HCT116 (cell line): ENCODE results near the gene TMEM125. TPM values are rescaled to one million over a fixed set of nuclear protein-coding genes. Genes with fewer than 3 reads are reported as not detected.

ENCODE experiments used
- ATAC-seq: fragments of 200-7000 bp; cut with Tn5 transposase; 2 replicates; pipeline ENCODE4 v1.9.1; 2020; ENCODE audit warnings: mild to moderate bottlenecking, moderate library complexity
- BruUV-seq: library from RNA; stranded (reverse); fragments of 400-500 nt; replicated peaks from 2 replicates; lab custom pipeline; 2021; lab: Mats Ljungman, UMichigan
- CTCF ChIA-PET: fragments of 300-600 bp; sonication (Branson Sonifier 250); formaldehyde crosslinking; loops from one replicate; lab custom pipeline; 2021; ENCODE audit warnings: antibody characterized with exemption; lab: Charles Lee
- POLR2A ChIA-PET: fragments of 300-600, 350-600 bp; sonication (Branson Sonifier 250); formaldehyde crosslinking; loops from one replicate; lab custom pipeline; 2021; ENCODE audit warnings: antibody characterized with exemption; lab: Charles Lee
- RAD21 ChIA-PET, 2 experiments: fragments of 300-600 bp; sonication (Branson Sonifier 250); formaldehyde crosslinking; loops; one replicate each; lab custom pipeline; 2023; ENCODE audit warnings: low total read pairs in 2 of 2; ENCODE audit not compliant: uncharacterized antibody in 2 of 2, unreplicated experiment in 2 of 2, low non-redundant PET in 1 of 2; lab: Charles Lee
- DNase-seq: peaks from one replicate; pipeline ENCODE4 v3.0.0-alpha.2; 2010; ENCODE audit warnings: low read depth, low spot score
- H2AFZ ChIP-seq: fragments of 200-600 bp; shearing (Covaris generic), sonication (generic); 2 replicates; pipeline ENCODE4 v1.6.1; 2017; ENCODE audit warnings: low read depth, mixed run types, mixed read lengths, antibody characterized with exemption, low read length; ENCODE audit not compliant: poor library complexity, severe bottlenecking
- H3K27ac ChIP-seq: 2 replicates; pipeline ENCODE4 v1.5.1; 2012; ENCODE audit warnings: low read depth, low read length
- H3K27me3 ChIP-seq: fragments of 200-600 bp; sonication (generic); 2 replicates; pipeline ENCODE4 v1.6.1; 2016; ENCODE audit warnings: mixed run types, low read length, mixed read lengths; ENCODE audit not compliant: insufficient read depth
- H3K36me3 ChIP-seq, 2 experiments: fragments of 200-500 bp in 1 of 2; fragments of 200-600 bp in 1 of 2; sonication (Bioruptor generic) in 1 of 2; sonication (generic) in 1 of 2; 2 replicates each; pipeline versions ENCODE4 v1.5.1 to v1.6.1; 2014 to 2016; ENCODE audit warnings: low read length in 2 of 2, inconsistent platforms in 1 of 2, mixed read lengths in 1 of 2, mixed run types in 1 of 2; ENCODE audit not compliant: insufficient read depth in 2 of 2, control insufficient read depth in 1 of 2
- H3K4me1 ChIP-seq, 2 experiments: fragments of 200-600 bp in 1 of 2; sonication (generic) in 1 of 2; 2 replicates each; pipeline versions ENCODE4 v1.5.1 to v1.6.1; 2012 to 2017; ENCODE audit warnings: low read length in 2 of 2, inconsistent platforms in 1 of 2, mild to moderate bottlenecking in 1 of 2, mixed read lengths in 1 of 2, mixed run types in 1 of 2, moderate library complexity in 1 of 2; ENCODE audit not compliant: insufficient read depth in 2 of 2, control insufficient read depth in 1 of 2
- H3K4me2 ChIP-seq: fragments of 200-600 bp; sonication (generic); 2 replicates; pipeline ENCODE4 v1.6.1; 2017; ENCODE audit warnings: mixed run types, low read length, mixed read lengths
- H3K4me3 ChIP-seq, 2 experiments: fragments of 200-600 bp in 1 of 2; sonication (generic) in 1 of 2; replicated peaks in 1 of 2; 2 replicates each; pipeline ENCODE4 v1.5.1; 2011 to 2016; ENCODE audit warnings: low read length in 2 of 2, control low read depth in 1 of 2, low read depth in 1 of 2, mild to moderate bottlenecking in 1 of 2, mixed read lengths in 1 of 2, mixed run types in 1 of 2
- H3K79me2 ChIP-seq: fragments of 200-600 bp; sonication (generic); 2 replicates; pipeline ENCODE4 v1.6.1; 2017; ENCODE audit warnings: mild to moderate bottlenecking, mixed run types, low read length, moderate library complexity, mixed read lengths; ENCODE audit not compliant: insufficient read depth
- H3K9ac ChIP-seq: fragments of 200-600 bp; sonication (generic); 2 replicates; pipeline ENCODE4 v1.6.1; 2016; ENCODE audit warnings: low read length, mixed read lengths
- H3K9me2 ChIP-seq: fragments of 200-600 bp; sonication (generic), shearing (Covaris generic); 2 replicates; pipeline ENCODE4 v1.6.1; 2017; ENCODE audit warnings: mixed run types, mild to moderate bottlenecking, moderate library complexity; ENCODE audit not compliant: insufficient read depth
- H3K9me3 ChIP-seq, 2 experiments: fragments of 200-500 bp in 1 of 2; fragments of 200-600 bp in 1 of 2; sonication (Bioruptor generic) in 1 of 2; sonication (generic) in 1 of 2; 2 replicates each; pipeline ENCODE4 v1.6.1; 2014 to 2017; ENCODE audit warnings: low read length in 2 of 2, mixed read lengths in 2 of 2, inconsistent platforms in 1 of 2, low read depth in 1 of 2, mild to moderate bottlenecking in 1 of 2, mixed run types in 1 of 2, moderate library complexity in 1 of 2; ENCODE audit not compliant: control insufficient read depth in 1 of 2, insufficient read depth in 1 of 2
- H4K20me1 ChIP-seq: fragments of 200-600 bp; sonication (generic), shearing (Covaris generic); 2 replicates; pipeline ENCODE4 v1.6.1; 2017; ENCODE audit warnings: mixed run types, mild to moderate bottlenecking, moderate library complexity; ENCODE audit not compliant: insufficient read depth
- CEBPB ChIP-seq: IDR thresholded peaks from 2 replicates; pipeline ENCODE4 v1.6.1; 2012; ENCODE audit warnings: low read depth
- EGR1 ChIP-seq: IDR thresholded peaks from 2 replicates; pipeline ENCODE4 v1.6.1; 2012; ENCODE audit warnings: low read depth
- EZH2 ChIP-seq: fragments of 200-600 bp; sonication (generic); IDR thresholded peaks from 2 replicates; pipeline ENCODE4 v1.6.1; 2017; ENCODE audit warnings: antibody characterized with exemption, mixed run types
- EZH2phosphoT487 ChIP-seq: fragments of 200-600 bp; IDR thresholded peaks from 2 replicates; pipeline ENCODE4 v1.6.1; 2018; ENCODE audit warnings: antibody characterized with exemption, borderline replicate concordance
- MAX ChIP-seq: IDR thresholded peaks from 2 replicates; pipeline ENCODE4 v1.6.1; 2012
- POLR2AphosphoS5 ChIP-seq: IDR thresholded peaks from 2 replicates; pipeline ENCODE4 v1.6.1; 2011; ENCODE audit warnings: mild to moderate bottlenecking, low read depth, low read length, moderate library complexity
- RAD21 ChIP-seq: IDR thresholded peaks from 2 replicates; pipeline ENCODE4 v1.6.1; 2012; ENCODE audit warnings: low read depth, mild to moderate bottlenecking
- REST ChIP-seq: IDR thresholded peaks from 2 replicates; pipeline ENCODE4 v1.6.1; 2012; ENCODE audit warnings: low read depth
- SP1 ChIP-seq: IDR thresholded peaks from 2 replicates; pipeline ENCODE4 v1.6.1; 2012; ENCODE audit warnings: low read depth
- SRF ChIP-seq: IDR thresholded peaks from 2 replicates; pipeline ENCODE4 v1.6.1; 2012; ENCODE audit warnings: low read depth
- YY1 ChIP-seq: IDR thresholded peaks from 2 replicates; pipeline ENCODE4 v1.6.1; 2011; ENCODE audit warnings: low read length, low read depth, moderate library complexity, mild to moderate bottlenecking; ENCODE audit not compliant: insufficient replicate concordance; ENCODE audit errors: extremely low read depth
- ZFX ChIP-seq: fragments of 450-650 bp; IDR thresholded peaks from 2 replicates; pipeline ENCODE4 v1.6.1; 2017
- ZNF274 ChIP-seq: fragments of 200-500 bp; sonication (Bioruptor generic); IDR thresholded peaks from 2 replicates; pipeline ENCODE4 v1.6.1; 2014; ENCODE audit warnings: mild to moderate bottlenecking, low read depth, low read length, inconsistent platforms
- intact Hi-C: fragments of 100-400 bp; cut with micrococcal nuclease; formaldehyde crosslinking; loops from 2 replicates; pipeline ENCODE4 v1.10.0; 2022
- total RNA-seq: library from RNA; stranded (reverse); gene quantifications from one replicate; pipeline ENCODE4 v1.2.1, GENCODE V29; 2021; ENCODE audit not compliant: unreplicated experiment
- TF ChIP-seq, protein P1 (sequence below): IDR thresholded peaks from 2 replicates; pipeline ENCODE4 v1.6.1; 2011; ENCODE audit warnings: mild to moderate bottlenecking, low read length, moderate library complexity; ENCODE audit not compliant: insufficient replicate concordance; ENCODE audit errors: extremely low read depth
- TF ChIP-seq, protein P2 (sequence below), 3 experiments: fragments of 200-600 bp in 1 of 3; sonication (generic) in 1 of 3; IDR thresholded peaks in 2 of 3; conservative IDR thresholded peaks in 1 of 3; 2 replicates each; pipeline ENCODE4 v1.5.1; 2012 to 2017; ENCODE audit warnings: low read depth in 2 of 3, low read length in 2 of 3, antibody characterized with exemption in 1 of 3, borderline replicate concordance in 1 of 3, control low read depth in 1 of 3, mild to moderate bottlenecking in 1 of 3, mixed read lengths in 1 of 3, mixed run types in 1 of 3, moderate library complexity in 1 of 3; ENCODE audit not compliant: insufficient read depth in 1 of 3

TMEM125 gene
- total RNA-seq, 1 experiment from 2014 or later = 13.9 TPM

DNA sequence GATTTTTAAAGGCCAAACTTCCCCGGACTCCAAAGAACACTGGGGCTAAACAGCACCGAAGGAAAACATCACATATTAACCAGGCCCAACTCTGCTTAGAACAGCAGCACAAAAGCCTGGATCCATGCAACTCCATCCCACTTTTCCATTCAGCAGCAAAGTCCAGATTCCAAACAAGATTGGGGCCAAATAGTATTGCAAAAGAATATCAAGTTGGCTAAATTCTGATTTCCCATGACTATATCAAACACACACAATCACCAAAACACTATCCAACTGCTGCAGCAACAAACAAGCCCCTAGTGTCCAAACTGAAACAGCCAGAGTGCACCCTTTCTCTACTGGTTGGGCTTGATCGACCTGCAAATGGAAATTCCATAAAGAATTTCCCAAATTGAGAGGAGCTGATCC lies 19.4 kb upstream of the TMEM125 start (continued):
- TF ChIP-seq MAX = no peak
- TF ChIP-seq EZH2phosphoT487 = no peak
- TF ChIP-seq RAD21 = no peak

DNA sequence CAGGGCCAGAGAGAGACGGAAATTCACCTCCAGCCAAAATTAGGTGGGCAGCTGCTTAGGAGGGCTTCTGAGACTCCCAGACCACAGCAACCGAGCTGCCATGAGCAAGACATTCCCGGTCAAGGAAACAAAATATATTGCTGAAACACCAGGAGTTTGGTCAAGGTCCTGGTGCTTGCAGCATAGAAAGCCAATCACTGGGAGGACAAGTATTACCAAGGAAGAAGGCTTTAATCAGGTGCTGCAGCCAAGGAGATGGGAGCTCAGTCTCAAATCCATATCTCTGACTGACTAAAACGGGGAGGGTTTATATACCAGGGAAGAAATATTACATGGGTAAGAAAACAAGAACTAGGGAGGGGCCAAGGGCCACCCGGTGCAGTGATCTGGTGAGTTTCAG lies 18.8 kb upstream of the TMEM125 start:
- no peak for ATAC-seq
- Histone ChIP-seq H3K79me2 (no peaks in the 10 kb centered on the region), H3K9me2 (no peaks in the 10 kb centered on the region), H3K9me3 (peaks cover 0 to 11% of the 10 kb centered on the region in 2 experiments; a peak in 1 of 4 replicates), H3K27ac (no peak overlapping the region), H3K36me3 (no peaks in the 10 kb centered on the region), H3K4me3 (no peak overlapping the region), H3K27me3 (no peaks in the 10 kb centered on the region), H3K9ac (no peak overlapping the region), H4K20me1 (no peaks in the 10 kb centered on the region), H2AFZ (no peak overlapping the region), H3K4me1 (no peaks in the 10 kb centered on the region), H3K4me2 (no peak overlapping the region)
- CTCF ChIA-PET = no interaction called here
- RAD21 ChIA-PET = no interaction called here
- no peak for DNase-seq
- intact Hi-C loops = no loop called here
- TF ChIP-seq ZNF274 (no peak), EZH2 (no peak), RAD21 (no peak), EZH2phosphoT487 (no peak), ZFX (no peak), POLR2AphosphoS5 (no peak), REST (no peak), MAX (no peak), YY1 (no peak), CEBPB (no peak), SP1 (no peak), SRF (no peak), EGR1 (no peak)
- TF ChIP-seq, protein P1, sequence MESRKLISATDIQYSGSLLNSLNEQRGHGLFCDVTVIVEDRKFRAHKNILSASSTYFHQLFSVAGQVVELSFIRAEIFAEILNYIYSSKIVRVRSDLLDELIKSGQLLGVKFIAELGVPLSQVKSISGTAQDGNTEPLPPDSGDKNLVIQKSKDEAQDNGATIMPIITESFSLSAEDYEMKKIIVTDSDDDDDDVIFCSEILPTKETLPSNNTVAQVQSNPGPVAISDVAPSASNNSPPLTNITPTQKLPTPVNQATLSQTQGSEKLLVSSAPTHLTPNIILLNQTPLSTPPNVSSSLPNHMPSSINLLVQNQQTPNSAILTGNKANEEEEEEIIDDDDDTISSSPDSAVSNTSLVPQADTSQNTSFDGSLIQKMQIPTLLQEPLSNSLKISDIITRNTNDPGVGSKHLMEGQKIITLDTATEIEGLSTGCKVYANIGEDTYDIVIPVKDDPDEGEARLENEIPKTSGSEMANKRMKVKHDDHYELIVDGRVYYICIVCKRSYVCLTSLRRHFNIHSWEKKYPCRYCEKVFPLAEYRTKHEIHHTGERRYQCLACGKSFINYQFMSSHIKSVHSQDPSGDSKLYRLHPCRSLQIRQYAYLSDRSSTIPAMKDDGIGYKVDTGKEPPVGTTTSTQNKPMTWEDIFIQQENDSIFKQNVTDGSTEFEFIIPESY = no peak
- TF ChIP-seq, protein P2, sequence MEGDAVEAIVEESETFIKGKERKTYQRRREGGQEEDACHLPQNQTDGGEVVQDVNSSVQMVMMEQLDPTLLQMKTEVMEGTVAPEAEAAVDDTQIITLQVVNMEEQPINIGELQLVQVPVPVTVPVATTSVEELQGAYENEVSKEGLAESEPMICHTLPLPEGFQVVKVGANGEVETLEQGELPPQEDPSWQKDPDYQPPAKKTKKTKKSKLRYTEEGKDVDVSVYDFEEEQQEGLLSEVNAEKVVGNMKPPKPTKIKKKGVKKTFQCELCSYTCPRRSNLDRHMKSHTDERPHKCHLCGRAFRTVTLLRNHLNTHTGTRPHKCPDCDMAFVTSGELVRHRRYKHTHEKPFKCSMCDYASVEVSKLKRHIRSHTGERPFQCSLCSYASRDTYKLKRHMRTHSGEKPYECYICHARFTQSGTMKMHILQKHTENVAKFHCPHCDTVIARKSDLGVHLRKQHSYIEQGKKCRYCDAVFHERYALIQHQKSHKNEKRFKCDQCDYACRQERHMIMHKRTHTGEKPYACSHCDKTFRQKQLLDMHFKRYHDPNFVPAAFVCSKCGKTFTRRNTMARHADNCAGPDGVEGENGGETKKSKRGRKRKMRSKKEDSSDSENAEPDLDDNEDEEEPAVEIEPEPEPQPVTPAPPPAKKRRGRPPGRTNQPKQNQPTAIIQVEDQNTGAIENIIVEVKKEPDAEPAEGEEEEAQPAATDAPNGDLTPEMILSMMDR (IDR thresholded peaks at IDR 0.05 in 2 of 3, conservative IDR thresholded peaks at IDR 0.05 in 1 of 3; ENCODE audit: borderline replicate concordance in 1 of 3, insufficient read depth in 1 of 3, low read depth in 2 of 3, low read length in 2 of 3) = no peak
- BruUV-seq = no TSS peak
- POLR2A ChIA-PET = no interaction called here
